ENCODE measurements around the gene NEB.

- TF ChIP-seq EP300 (IDR thresholded peaks at IDR 0.05) (no peak), CTCF (IDR thresholded peaks at IDR 0.05) (no peak), POLR2A (IDR thresholded peaks at IDR 0.05) (no peak)
These were observed 200.3 kb downstream of the NEB start for GRCh38 chr2:151534001-151534400.
